ENCODE measurements around the gene PSD2.

PSD2 gene

DNA sequence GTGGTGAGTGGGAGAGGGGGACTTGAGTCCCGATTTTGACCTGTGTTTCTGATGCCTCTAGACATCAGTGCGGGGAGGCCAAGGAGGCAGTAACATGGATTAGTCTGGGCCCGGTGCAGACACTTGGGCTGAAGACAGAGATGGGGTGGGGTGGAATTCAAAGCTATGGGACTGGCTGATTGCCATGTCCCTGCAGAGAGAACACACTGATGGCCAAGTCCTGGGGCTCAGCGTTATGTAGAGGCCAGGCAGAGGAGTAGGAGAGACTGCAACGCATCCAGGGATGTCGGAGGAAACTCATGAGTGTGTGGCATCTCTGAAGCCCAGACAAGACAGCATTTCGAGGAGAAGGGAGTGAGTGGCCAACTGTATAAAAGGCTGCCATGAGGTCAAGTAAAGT is 30.1 kb downstream of the PSD2 start:
- Histone ChIP-seq H3K9me3 (ENCODE audit: control insufficient read depth in 2 of 2, low read length in 2 of 2) (no peaks in the 10 kb centered on the region), H3K4me1 (ENCODE audit: control insufficient read depth, insufficient read depth, low read length) (no peaks in the 10 kb centered on the region), H3K4me3 (ENCODE audit: low read length in 2 of 2) (no peak overlapping the region), H3K27me3 (ENCODE audit: control insufficient read depth in 1 of 2, insufficient read depth in 2 of 2, low read length in 2 of 2) (no peaks in the 10 kb centered on the region), H3K9ac (ENCODE audit: low read length in 2 of 2) (no peak overlapping the region), H3K36me3 (ENCODE audit: control insufficient read depth in 2 of 2, insufficient read depth in 2 of 2, low read length in 2 of 2) (no peaks in the 10 kb centered on the region), H3K27ac (ENCODE audit: low read length) (no peak overlapping the region)

- Histone ChIP-seq H3K27ac (ENCODE audit: low read length) (no peak overlapping the region), H3K4me3 (ENCODE audit: low read length in 2 of 2) (no peak overlapping the region), H3K9ac (ENCODE audit: low read length in 2 of 2) (no peak overlapping the region)
Measured at GRCh38 chr5:139828207-139828895, 32.7 kb downstream of the PSD2 start.

DNA sequence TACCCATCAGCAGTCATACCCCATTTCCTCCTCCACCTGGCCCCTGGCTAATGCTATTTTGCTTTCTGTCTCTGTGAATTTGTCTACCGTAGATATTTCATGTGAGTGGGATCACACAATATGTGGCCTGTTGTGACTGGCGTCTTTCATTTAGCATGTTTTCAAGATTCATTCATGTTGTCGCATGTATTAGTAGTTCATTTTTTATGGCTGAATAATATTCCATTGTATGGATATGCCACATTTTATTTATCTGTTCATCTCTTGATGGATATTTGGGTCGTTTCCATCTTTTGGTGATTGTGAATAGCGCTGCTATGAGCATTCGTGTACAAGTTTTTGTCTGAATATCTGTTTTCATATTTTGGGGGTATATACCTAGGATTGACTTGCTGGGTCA is 33.9 kb downstream of the PSD2 start:
- H3K27ac ChIP-seq (ENCODE audit: low read length): no peak overlapping the region
- no peaks in the 10 kb centered on the region for H3K4me1 ChIP-seq (ENCODE audit: control insufficient read depth, insufficient read depth, low read length)
- H3K9ac ChIP-seq (ENCODE audit: low read length in 2 of 2): no peak overlapping the region
- peaks cover 0 to 3% of the 10 kb centered on the region in 2 donors for H3K27me3 ChIP-seq (ENCODE audit: control insufficient read depth in 1 of 2, insufficient read depth in 2 of 2, low read length in 2 of 2)
- no peaks in the 10 kb centered on the region for H3K36me3 ChIP-seq (ENCODE audit: control insufficient read depth in 2 of 2, insufficient read depth in 2 of 2, low read length in 2 of 2)
- no peaks in the 10 kb centered on the region for H3K9me3 ChIP-seq (ENCODE audit: control insufficient read depth in 2 of 2, low read length in 2 of 2)
- no peak overlapping the region for H3K4me3 ChIP-seq (ENCODE audit: low read length in 2 of 2)

More at GRCh38 chr5:139828207-139828895, 32.7 kb downstream of the PSD2 start:
- no peaks in the 10 kb centered on the region for H3K4me1 ChIP-seq (ENCODE audit: control insufficient read depth, insufficient read depth, low read length)
- no peaks in the 10 kb centered on the region for H3K9me3 ChIP-seq (ENCODE audit: control insufficient read depth in 2 of 2, low read length in 2 of 2)
- no peaks in the 10 kb centered on the region for H3K27me3 ChIP-seq (ENCODE audit: control insufficient read depth in 1 of 2, insufficient read depth in 2 of 2, low read length in 2 of 2)
- no peaks in the 10 kb centered on the region for H3K36me3 ChIP-seq (ENCODE audit: control insufficient read depth in 2 of 2, insufficient read depth in 2 of 2, low read length in 2 of 2)

- no peak overlapping the region for H3K4me3 ChIP-seq (ENCODE audit: low read length in 2 of 2)
- no peaks in the 10 kb centered on the region for H3K4me1 ChIP-seq (ENCODE audit: control insufficient read depth, insufficient read depth, low read length)
- H3K27me3 ChIP-seq (ENCODE audit: control insufficient read depth in 1 of 2, insufficient read depth in 2 of 2, low read length in 2 of 2): peaks cover 11 to 12% of the 10 kb centered on the region in 2 donors
- no peak overlapping the region for H3K9ac ChIP-seq (ENCODE audit: low read length in 2 of 2)
- H3K36me3 ChIP-seq (ENCODE audit: control insufficient read depth in 2 of 2, insufficient read depth in 2 of 2, low read length in 2 of 2): no peaks in the 10 kb centered on the region
- no peaks in the 10 kb centered on the region for H3K9me3 ChIP-seq (ENCODE audit: control insufficient read depth in 2 of 2, low read length in 2 of 2)
- no peak overlapping the region for H3K27ac ChIP-seq (ENCODE audit: low read length)
Measured at GRCh38 chr5:139831624-139832023, 36.0 kb downstream of the PSD2 start.

GRCh38 chr5:139833525-139833924 is 37.9 kb downstream of the PSD2 start:
- no peaks in the 10 kb centered on the region for H3K9me3 ChIP-seq (ENCODE audit: control insufficient read depth in 2 of 2, low read length in 2 of 2)
- no peak overlapping the region for H3K4me3 ChIP-seq (ENCODE audit: low read length in 2 of 2)
- H3K36me3 ChIP-seq (ENCODE audit: control insufficient read depth in 2 of 2, insufficient read depth in 2 of 2, low read length in 2 of 2): no peaks in the 10 kb centered on the region
- no peaks in the 10 kb centered on the region for H3K4me1 ChIP-seq (ENCODE audit: control insufficient read depth, insufficient read depth, low read length)
- H3K27ac ChIP-seq (ENCODE audit: low read length): no peak overlapping the region
- peaks cover 11 to 15% of the 10 kb centered on the region in 2 donors for H3K27me3 ChIP-seq (ENCODE audit: control insufficient read depth in 1 of 2, insufficient read depth in 2 of 2, low read length in 2 of 2)
- no peak overlapping the region for H3K9ac ChIP-seq (ENCODE audit: low read length in 2 of 2)

DNA sequence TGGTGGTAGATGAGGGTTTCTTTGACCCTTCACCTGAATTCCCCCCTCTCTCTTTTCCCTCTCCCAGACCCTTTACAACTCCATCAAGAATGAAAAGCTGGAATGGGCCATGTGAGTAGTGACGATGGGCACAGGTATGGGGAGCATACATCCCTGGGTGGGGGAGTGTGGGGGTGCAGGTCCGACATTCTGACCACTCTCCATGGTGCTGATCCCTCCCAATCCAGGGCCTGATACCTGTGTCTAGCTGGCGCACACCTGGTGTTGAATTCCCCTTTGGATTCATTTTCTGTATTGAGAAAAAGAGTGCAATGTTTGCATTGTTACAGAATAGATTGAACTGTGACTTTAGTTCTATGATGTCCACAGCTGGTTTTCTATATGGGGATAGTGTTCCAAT is 40.0 kb downstream of the PSD2 start:
- Histone ChIP-seq H3K27ac (ENCODE audit: low read length) (no peak overlapping the region), H3K27me3 (ENCODE audit: control insufficient read depth in 1 of 2, insufficient read depth in 2 of 2, low read length in 2 of 2) (peaks cover 11 to 15% of the 10 kb centered on the region in 2 donors), H3K36me3 (ENCODE audit: control insufficient read depth in 2 of 2, insufficient read depth in 2 of 2, low read length in 2 of 2) (no peaks in the 10 kb centered on the region), H3K4me1 (ENCODE audit: control insufficient read depth, insufficient read depth, low read length) (no peaks in the 10 kb centered on the region), H3K9me3 (ENCODE audit: control insufficient read depth in 2 of 2, low read length in 2 of 2) (no peaks in the 10 kb centered on the region), H3K4me3 (ENCODE audit: low read length in 2 of 2) (no peak overlapping the region), H3K9ac (ENCODE audit: low read length in 2 of 2) (no peak overlapping the region)

DNA sequence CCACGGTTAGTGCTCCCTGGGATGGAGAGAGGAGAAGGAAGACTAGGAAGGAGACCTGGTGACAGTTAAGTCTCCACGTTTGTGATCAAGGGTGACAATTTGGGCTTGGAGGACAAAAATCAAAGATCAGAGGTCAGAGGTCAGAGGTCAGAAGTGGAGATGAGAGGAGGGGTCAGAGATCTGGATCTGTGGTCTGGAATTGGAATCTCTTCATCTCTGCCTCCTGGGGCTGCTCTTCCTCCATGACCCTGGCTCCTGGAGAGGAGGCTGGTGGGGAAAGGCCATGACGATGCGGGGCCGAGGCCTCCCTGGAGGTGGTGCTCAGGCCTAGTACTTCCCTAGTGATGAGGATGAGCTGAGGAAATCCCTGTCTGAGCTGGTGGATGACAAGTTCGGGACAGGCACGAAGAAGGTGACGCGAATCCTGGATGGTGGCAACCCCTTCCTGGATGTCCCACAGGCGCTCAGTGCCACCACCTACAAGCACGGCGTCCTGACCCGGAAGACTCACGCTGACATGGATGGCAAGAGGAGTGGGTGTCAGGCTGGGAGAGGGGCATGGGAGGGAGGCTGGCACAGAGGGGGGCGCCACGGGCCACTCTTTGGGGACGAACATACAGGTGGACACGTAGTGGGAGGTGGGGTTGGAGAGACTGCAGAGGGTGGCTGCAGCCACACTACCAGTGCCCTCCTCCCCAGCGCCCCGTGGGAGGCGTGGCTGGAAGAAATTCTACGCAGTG is 41.0 kb downstream of the PSD2 start:
- H3K36me3 ChIP-seq (ENCODE audit: control insufficient read depth in 2 of 2, insufficient read depth in 2 of 2, low read length in 2 of 2): no peaks in the 10 kb centered on the region
- peaks cover 11 to 15% of the 10 kb centered on the region in 2 donors for H3K27me3 ChIP-seq (ENCODE audit: control insufficient read depth in 1 of 2, insufficient read depth in 2 of 2, low read length in 2 of 2)
- no peak overlapping the region for H3K4me3 ChIP-seq (ENCODE audit: low read length in 2 of 2)
- H3K9ac ChIP-seq (ENCODE audit: low read length in 2 of 2): no peak overlapping the region
- H3K27ac ChIP-seq (ENCODE audit: low read length): no peak overlapping the region
- no peaks in the 10 kb centered on the region for H3K4me1 ChIP-seq (ENCODE audit: control insufficient read depth, insufficient read depth, low read length)
- no peaks in the 10 kb centered on the region for H3K9me3 ChIP-seq (ENCODE audit: control insufficient read depth in 2 of 2, low read length in 2 of 2)

GRCh38 chr5:139837711-139838380 is 42.2 kb downstream of the PSD2 start:
- H3K4me1 ChIP-seq (ENCODE audit: control insufficient read depth, insufficient read depth, low read length): no peaks in the 10 kb centered on the region
- H3K9me3 ChIP-seq (ENCODE audit: control insufficient read depth in 2 of 2, low read length in 2 of 2): no peaks in the 10 kb centered on the region
- H3K27me3 ChIP-seq (ENCODE audit: control insufficient read depth in 1 of 2, insufficient read depth in 2 of 2, low read length in 2 of 2): peaks cover 11 to 21% of the 10 kb centered on the region in 2 donors
- no peak overlapping the region for H3K4me3 ChIP-seq (ENCODE audit: low read length in 2 of 2)
- H3K27ac ChIP-seq (ENCODE audit: low read length): no peak overlapping the region
- H3K36me3 ChIP-seq (ENCODE audit: control insufficient read depth in 2 of 2, insufficient read depth in 2 of 2, low read length in 2 of 2): no peaks in the 10 kb centered on the region
- no peak overlapping the region for H3K9ac ChIP-seq (ENCODE audit: low read length in 2 of 2)

DNA sequence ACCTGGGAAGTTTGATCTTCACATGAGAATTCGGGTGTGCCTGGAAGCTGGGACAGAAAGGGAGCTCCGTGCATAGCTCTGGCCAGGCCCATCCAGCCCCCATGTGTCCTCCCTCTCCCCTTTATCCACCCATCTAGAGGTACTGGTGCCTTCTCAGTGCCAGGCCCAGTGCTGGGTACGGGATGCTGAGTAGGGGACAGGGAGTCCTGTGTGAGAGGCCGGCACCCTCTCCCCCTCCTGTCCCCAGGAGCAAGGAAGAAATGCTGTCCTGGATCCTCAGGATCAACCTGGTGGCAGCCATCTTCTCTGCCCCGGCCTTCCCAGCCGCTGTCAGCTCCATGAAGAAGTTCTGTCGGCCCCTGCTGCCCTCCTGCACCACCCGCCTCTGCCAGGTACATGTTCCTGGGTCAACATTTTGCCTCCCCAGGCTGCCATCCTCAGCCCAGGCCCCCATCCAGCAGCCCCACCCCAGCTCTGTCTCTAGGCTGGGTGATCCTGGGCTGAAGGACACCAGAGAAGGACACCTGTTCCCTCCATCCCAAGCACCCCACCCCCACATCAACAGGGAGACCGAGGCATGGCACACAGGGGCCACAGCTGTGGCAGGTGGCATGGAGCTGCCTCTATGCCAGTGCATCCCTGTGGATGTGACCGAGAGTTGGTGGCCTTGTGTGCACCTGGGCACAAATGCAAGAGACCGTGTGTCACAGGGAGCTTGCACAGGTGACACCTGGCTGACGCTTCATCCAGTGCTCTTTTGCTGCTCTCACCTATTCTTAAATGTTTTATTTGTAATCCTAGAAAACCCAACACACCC is 43.0 kb downstream of the PSD2 start:
- Histone ChIP-seq H3K27me3 (ENCODE audit: control insufficient read depth in 1 of 2, insufficient read depth in 2 of 2, low read length in 2 of 2) (peaks cover 15 to 24% of the 10 kb centered on the region in 2 donors), H3K36me3 (ENCODE audit: control insufficient read depth in 2 of 2, insufficient read depth in 2 of 2, low read length in 2 of 2) (no peaks in the 10 kb centered on the region), H3K9ac (ENCODE audit: low read length in 2 of 2) (no peak overlapping the region)

GRCh38 chr5:139839232-139839815 is 43.7 kb downstream of the PSD2 start:
- Histone ChIP-seq H3K27ac (ENCODE audit: low read length) (no peak overlapping the region), H3K4me3 (ENCODE audit: low read length in 2 of 2) (no peak overlapping the region), H3K9ac (ENCODE audit: low read length in 2 of 2) (no peak overlapping the region), H3K9me3 (ENCODE audit: control insufficient read depth in 2 of 2, low read length in 2 of 2) (no peaks in the 10 kb centered on the region), H3K36me3 (ENCODE audit: control insufficient read depth in 2 of 2, insufficient read depth in 2 of 2, low read length in 2 of 2) (no peaks in the 10 kb centered on the region), H3K4me1 (ENCODE audit: control insufficient read depth, insufficient read depth, low read length) (no peaks in the 10 kb centered on the region), H3K27me3 (ENCODE audit: control insufficient read depth in 1 of 2, insufficient read depth in 2 of 2, low read length in 2 of 2) (peaks cover 16 to 24% of the 10 kb centered on the region in 2 donors)

More for the DNA sequence above, 43.0 kb downstream of the PSD2 start:
- H3K27ac ChIP-seq (ENCODE audit: low read length): no peak overlapping the region
- H3K9me3 ChIP-seq (ENCODE audit: control insufficient read depth in 2 of 2, low read length in 2 of 2): no peaks in the 10 kb centered on the region
- H3K4me1 ChIP-seq (ENCODE audit: control insufficient read depth, insufficient read depth, low read length): no peaks in the 10 kb centered on the region
- H3K4me3 ChIP-seq (ENCODE audit: low read length in 2 of 2): no peak overlapping the region

Measured in stomach smooth muscle (tissue), 2 donors.